HG02759 (cell line): Measurements from ENCODE around the gene GPD1.
"Not testable (repeated sequence)": the region's sequence is repeated elsewhere in the genome, so short reads cannot be mapped to it uniquely, and the experiment has no call there.

ENCODE experiments used
- ATAC-seq: cut with Tn5 transposase; IDR thresholded peaks from one replicate; pipeline ENCODE4 v1.9.1; 2021; ENCODE audit warnings: mild to moderate bottlenecking, moderate library complexity; ENCODE audit not compliant: unreplicated experiment

GPD1 gene

GRCh38 chr12:50120521-50120920 is 16.7 kb downstream of the GPD1 start:
- ATAC-seq = no peak

GRCh38 chr12:50120953-50121352 is 17.1 kb downstream of the GPD1 start:
- ATAC-seq = no peak

- ATAC-seq = no peak
Observed at GRCh38 chr12:50121641-50122040, 17.8 kb downstream of the GPD1 start.

- no peak for ATAC-seq
Observed at GRCh38 chr12:50123203-50123602, 19.4 kb downstream of the GPD1 start.

- no peak for ATAC-seq
Observed at GRCh38 chr12:50127546-50127945, 23.7 kb downstream of the GPD1 start.

- no peak for ATAC-seq
Observed at GRCh38 chr12:50129290-50129689, 25.5 kb downstream of the GPD1 start.

- ATAC-seq = no peak
Observed at GRCh38 chr12:50132505-50133135, 28.8 kb downstream of the GPD1 start.

GRCh38 chr12:50142993-50143392 is 39.2 kb downstream of the GPD1 start:
- no peak for ATAC-seq

- ATAC-seq = no peak
Observed at GRCh38 chr12:50145439-50145838, 41.6 kb downstream of the GPD1 start.

- no peak for ATAC-seq
Observed at GRCh38 chr12:50147281-50147680, 43.5 kb downstream of the GPD1 start.

GRCh38 chr12:50148011-50148410 is 44.2 kb downstream of the GPD1 start:
- ATAC-seq = not testable (repeated sequence)

GRCh38 chr12:50149311-50149710 is 45.5 kb downstream of the GPD1 start:
- no peak for ATAC-seq

GRCh38 chr12:50151047-50151687 is 47.4 kb downstream of the GPD1 start:
- no peak for ATAC-seq

- ATAC-seq = not testable (repeated sequence)
Observed at GRCh38 chr12:50154947-50155346, 51.1 kb downstream of the GPD1 start.

GRCh38 chr12:50156641-50157040 is 52.8 kb downstream of the GPD1 start:
- ATAC-seq = no peak

- no peak for ATAC-seq
Observed at GRCh38 chr12:50157259-50157658, 53.5 kb downstream of the GPD1 start.

GRCh38 chr12:50160643-50161042 is 56.8 kb downstream of the GPD1 start:
- no peak for ATAC-seq
